Hepatocyte (in vitro differentiated cells): ENCODE results near the gene MIPOL1.

Experiments used
- EZH2 ChIP-seq: fragments of 200-600 bp; sonication (generic); IDR thresholded peaks from 2 replicates; pipeline ENCODE4 v1.6.1; 2016; ENCODE audit warnings: antibody characterized with exemption, mild to moderate bottlenecking, borderline replicate concordance
- EZH2phosphoT487 ChIP-seq: fragments of 200-600 bp; sonication (generic); IDR thresholded peaks from one replicate; pipeline ENCODE4 v1.6.1; 2018; ENCODE audit warnings: antibody characterized with exemption, mild to moderate bottlenecking, low read depth, moderate library complexity; ENCODE audit not compliant: unreplicated experiment, severe bottlenecking
- TF ChIP-seq, protein P1 (sequence below): fragments of 200-600 bp; sonication (generic); IDR thresholded peaks from 2 replicates; pipeline ENCODE4 v1.5.1; 2016; ENCODE audit warnings: antibody characterized with exemption, mild to moderate bottlenecking; ENCODE audit not compliant: poor library complexity

DNA sequence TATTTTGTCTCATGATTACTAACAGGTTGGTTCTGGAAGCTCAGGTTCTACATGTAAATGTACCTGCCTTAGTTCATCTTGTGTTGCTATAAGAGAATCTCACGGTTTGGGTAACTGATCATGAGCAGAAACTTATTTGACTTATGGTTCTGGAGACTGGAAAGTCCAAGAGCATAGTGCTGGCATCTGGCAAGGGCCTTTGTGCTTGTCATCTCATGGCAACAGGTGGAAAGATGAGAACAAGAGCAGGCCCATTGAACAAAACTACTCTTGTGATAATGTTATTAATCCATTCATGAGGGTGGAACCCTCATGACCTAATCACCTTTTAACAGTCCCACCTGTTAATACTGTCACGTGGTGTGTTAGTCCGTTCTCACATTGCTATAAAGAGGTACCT, 23.3 kb downstream of the MIPOL1 start:
- TF ChIP-seq, protein P1, sequence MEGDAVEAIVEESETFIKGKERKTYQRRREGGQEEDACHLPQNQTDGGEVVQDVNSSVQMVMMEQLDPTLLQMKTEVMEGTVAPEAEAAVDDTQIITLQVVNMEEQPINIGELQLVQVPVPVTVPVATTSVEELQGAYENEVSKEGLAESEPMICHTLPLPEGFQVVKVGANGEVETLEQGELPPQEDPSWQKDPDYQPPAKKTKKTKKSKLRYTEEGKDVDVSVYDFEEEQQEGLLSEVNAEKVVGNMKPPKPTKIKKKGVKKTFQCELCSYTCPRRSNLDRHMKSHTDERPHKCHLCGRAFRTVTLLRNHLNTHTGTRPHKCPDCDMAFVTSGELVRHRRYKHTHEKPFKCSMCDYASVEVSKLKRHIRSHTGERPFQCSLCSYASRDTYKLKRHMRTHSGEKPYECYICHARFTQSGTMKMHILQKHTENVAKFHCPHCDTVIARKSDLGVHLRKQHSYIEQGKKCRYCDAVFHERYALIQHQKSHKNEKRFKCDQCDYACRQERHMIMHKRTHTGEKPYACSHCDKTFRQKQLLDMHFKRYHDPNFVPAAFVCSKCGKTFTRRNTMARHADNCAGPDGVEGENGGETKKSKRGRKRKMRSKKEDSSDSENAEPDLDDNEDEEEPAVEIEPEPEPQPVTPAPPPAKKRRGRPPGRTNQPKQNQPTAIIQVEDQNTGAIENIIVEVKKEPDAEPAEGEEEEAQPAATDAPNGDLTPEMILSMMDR: no peak
- TF ChIP-seq EZH2 (no peak), EZH2phosphoT487 (no peak)
